Colon (tissue), 2 donors: ENCODE data around the gene FUT4.
A peak's percentile ranks its signal among the peaks of the same experiment; 100 is the strongest.
"Not testable (repeated sequence)": the region's sequence is repeated elsewhere in the genome, so short reads cannot be mapped to it uniquely, and the experiment has no call there.

ENCODE experiments used
- FAIRE-seq: peaks from 2 replicates; lab custom pipeline; 2012; peaks lifted over from hg19 to GRCh38; lab: Jason Lieb, UNC
- donor health status: control.
- donor health status: control.

The FUT4 gene

GRCh38 chr11:94543695-94544645 is at the start of gene FUT4:
FUT4 (plus strand) TSS chr11:94543921; CDS start chr11:94544134, 213 bp downstream.
- FAIRE-seq: no peak

- no peak for FAIRE-seq
These were observed 49.5 kb upstream of the FUT4 start for GRCh38 chr11:94494126-94494680.

- FAIRE-seq: no peak
These were observed 43.5 kb upstream of the FUT4 start for GRCh38 chr11:94500181-94500580.

GRCh38 chr11:94501522-94501921 is 42.2 kb upstream of the FUT4 start:
- FAIRE-seq: no peak

GRCh38 chr11:94504689-94505293 is 38.9 kb upstream of the FUT4 start:
- peak; percentile 78 for FAIRE-seq

- FAIRE-seq: not testable (repeated sequence)
These were observed 37.2 kb upstream of the FUT4 start for GRCh38 chr11:94506513-94506912.

GRCh38 chr11:94507485-94507884 is 36.2 kb upstream of the FUT4 start:
- no peak for FAIRE-seq

GRCh38 chr11:94511932-94512781 is 31.6 kb upstream of the FUT4 start, which contains the start of gene C11orf97:
C11orf97 (plus strand) TSS chr11:94512461; CDS start chr11:94512529, 68 bp downstream.
- FAIRE-seq: no peak

- no peak for FAIRE-seq
These were observed 30.6 kb upstream of the FUT4 start for GRCh38 chr11:94513091-94513490.

GRCh38 chr11:94515398-94515797 is 28.3 kb upstream of the FUT4 start:
- no peak for FAIRE-seq

- FAIRE-seq: no peak
These were observed 27.0 kb upstream of the FUT4 start for GRCh38 chr11:94516725-94517124.

GRCh38 chr11:94518300-94518699 is 25.4 kb upstream of the FUT4 start:
- FAIRE-seq: no peak

GRCh38 chr11:94519478-94520084 is 24.1 kb upstream of the FUT4 start:
- peak; percentile 58 for FAIRE-seq

GRCh38 chr11:94521684-94522083 is 22.0 kb upstream of the FUT4 start:
- no peak for FAIRE-seq

GRCh38 chr11:94524341-94524740 is 19.4 kb upstream of the FUT4 start:
- FAIRE-seq: no peak

- no peak for FAIRE-seq
These were observed 18.0 kb upstream of the FUT4 start for GRCh38 chr11:94525546-94526324.

GRCh38 chr11:94526645-94527438 is 16.9 kb upstream of the FUT4 start:
- FAIRE-seq: no peak

GRCh38 chr11:94528551-94528950 is 15.2 kb upstream of the FUT4 start:
- no peak for FAIRE-seq

- no peak for FAIRE-seq
These were observed 11.5 kb upstream of the FUT4 start for GRCh38 chr11:94532211-94532610.

GRCh38 chr11:94533206-94533605 is 10.5 kb upstream of the FUT4 start:
- FAIRE-seq: no peak
